Vagina (tissue), 2 donors: ENCODE data around the gene ROCK2.

ENCODE experiments used
- POLR2A ChIP-seq, 2 donors: fragments of 450-650 bp; IDR thresholded peaks; one replicate each; pipeline ENCODE4 v1.6.1; 2017; ENCODE audit warnings: antibody characterized with exemption in 2 of 2, mild to moderate bottlenecking in 2 of 2, moderate library complexity in 2 of 2
- POLR2AphosphoS5 ChIP-seq, 2 donors: sonication (generic); formaldehyde crosslinking; IDR thresholded peaks; one replicate each; pipeline ENCODE4 v1.9.0; 2017; ENCODE audit warnings: antibody characterized with exemption in 2 of 2, mild to moderate bottlenecking in 2 of 2, low read depth in 1 of 2; ENCODE audit not compliant: insufficient read depth in 1 of 2
- TF ChIP-seq, protein P1 (sequence below), 3 experiments: fragments of 450-650 bp in 2 of 3; fragments of 200-600 bp in 1 of 3; sonication (generic) in 1 of 3; IDR thresholded peaks; one replicate each; pipeline ENCODE4 v1.5.1; 2017 to 2019; ENCODE audit warnings: antibody characterized with exemption in 3 of 3, mild to moderate bottlenecking in 2 of 3, moderate library complexity in 2 of 3

DNA sequence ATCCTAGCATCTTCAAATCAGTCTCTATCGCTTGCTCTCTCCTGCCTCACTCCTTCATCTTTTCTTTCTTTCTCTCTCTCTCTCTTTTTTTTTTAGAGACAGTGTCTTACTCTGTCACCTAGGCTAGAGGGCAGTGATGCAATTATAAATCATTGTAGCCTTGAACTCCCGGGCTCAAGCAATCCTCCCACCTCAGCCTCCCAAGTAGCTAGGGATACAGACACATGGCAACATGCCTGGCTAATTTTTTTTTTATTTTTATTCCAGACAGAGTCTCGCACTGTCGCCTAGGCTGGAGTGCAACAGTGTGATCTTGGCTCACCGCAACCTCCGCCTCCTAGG, 199.7 kb downstream of the ROCK2 start:
- TF ChIP-seq POLR2A (IDR thresholded peaks at IDR 0.05) = no peak
- TF ChIP-seq, protein P1, sequence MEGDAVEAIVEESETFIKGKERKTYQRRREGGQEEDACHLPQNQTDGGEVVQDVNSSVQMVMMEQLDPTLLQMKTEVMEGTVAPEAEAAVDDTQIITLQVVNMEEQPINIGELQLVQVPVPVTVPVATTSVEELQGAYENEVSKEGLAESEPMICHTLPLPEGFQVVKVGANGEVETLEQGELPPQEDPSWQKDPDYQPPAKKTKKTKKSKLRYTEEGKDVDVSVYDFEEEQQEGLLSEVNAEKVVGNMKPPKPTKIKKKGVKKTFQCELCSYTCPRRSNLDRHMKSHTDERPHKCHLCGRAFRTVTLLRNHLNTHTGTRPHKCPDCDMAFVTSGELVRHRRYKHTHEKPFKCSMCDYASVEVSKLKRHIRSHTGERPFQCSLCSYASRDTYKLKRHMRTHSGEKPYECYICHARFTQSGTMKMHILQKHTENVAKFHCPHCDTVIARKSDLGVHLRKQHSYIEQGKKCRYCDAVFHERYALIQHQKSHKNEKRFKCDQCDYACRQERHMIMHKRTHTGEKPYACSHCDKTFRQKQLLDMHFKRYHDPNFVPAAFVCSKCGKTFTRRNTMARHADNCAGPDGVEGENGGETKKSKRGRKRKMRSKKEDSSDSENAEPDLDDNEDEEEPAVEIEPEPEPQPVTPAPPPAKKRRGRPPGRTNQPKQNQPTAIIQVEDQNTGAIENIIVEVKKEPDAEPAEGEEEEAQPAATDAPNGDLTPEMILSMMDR (IDR thresholded peaks at IDR 0.05) = no peak
- no peak for TF ChIP-seq POLR2AphosphoS5 (IDR thresholded peaks at IDR 0.05; ENCODE audit: insufficient read depth in 1 of 2, low read depth in 1 of 2)
